NB4 (cell line): ENCODE results near the gene ZMIZ2.

Experiments
- CTCF ChIP-seq: IDR thresholded peaks from one replicate; pipeline ENCODE4 v1.5.1; 2012; ENCODE audit warnings: low read depth, low read length
- MAX ChIP-seq: IDR thresholded peaks from 2 replicates; pipeline ENCODE4 v1.6.1; 2011; ENCODE audit warnings: low read depth, low read length
- MYC ChIP-seq: IDR thresholded peaks from 2 replicates; pipeline ENCODE4 v1.6.1; 2011; ENCODE audit warnings: low read depth, low read length
- POLR2A ChIP-seq: IDR thresholded peaks from 2 replicates; pipeline ENCODE4 v1.6.1; 2011; ENCODE audit warnings: mild to moderate bottlenecking; ENCODE audit not compliant: insufficient read length; ENCODE audit errors: extremely low read depth

- TF ChIP-seq POLR2A (peak; percentile 65), CTCF (peak; percentile 66), MAX (peak; percentile 65; the same call in 1 of the 2 replicates), MYC (peak; percentile 63; the same call in 1 of the 2 replicates)
Observed at GRCh38 chr7:44797329-44798258, 48.9 kb downstream of the ZMIZ2 start.
